NCI-H82 (cell line): ENCODE measurements around the gene GAD1.

Experiments used
- DNase-seq: peaks from one replicate; lab custom pipeline; 2025; lab: John Stamatoyannopoulos, UW

Gene GAD1

DNA sequence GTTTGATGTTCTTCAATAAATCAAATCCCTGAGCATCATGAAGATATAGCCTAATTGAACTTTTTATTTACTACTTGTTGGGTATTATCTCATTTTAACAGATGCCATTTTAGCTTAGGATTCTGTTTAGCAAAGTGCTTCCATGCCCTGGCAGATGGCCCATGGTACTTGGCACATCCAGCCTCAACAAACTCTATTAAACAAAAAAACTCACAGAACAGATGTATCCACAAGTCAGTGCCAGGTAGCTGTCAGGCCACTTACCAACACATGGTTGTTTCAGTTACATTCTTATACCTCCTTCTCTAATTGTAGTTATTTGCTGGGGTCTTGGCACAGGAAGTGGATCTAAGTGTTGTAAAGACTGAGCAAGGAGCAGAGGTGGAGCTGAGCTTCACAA is 29.6 kb downstream of the GAD1 start:
- no peak for DNase-seq

DNA sequence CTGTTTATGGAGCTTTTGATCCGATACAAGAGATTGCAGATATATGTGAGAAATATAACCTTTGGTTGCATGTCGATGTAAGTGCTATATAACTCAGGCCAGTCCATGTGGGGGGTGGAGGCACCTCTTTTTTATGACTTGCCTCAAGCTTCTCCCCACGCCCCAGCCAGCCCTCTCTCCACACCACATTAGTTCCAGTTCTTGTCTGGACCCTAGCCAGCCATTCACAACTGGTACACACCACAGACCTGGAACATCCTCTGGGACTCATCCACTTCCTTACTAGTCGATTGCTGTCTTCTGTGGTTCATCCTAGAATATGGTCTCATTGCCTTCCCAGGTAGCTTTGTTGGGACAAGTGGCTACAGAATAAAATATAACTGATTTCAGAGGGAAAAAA is 31.0 kb downstream of the GAD1 start:
- no peak for DNase-seq

DNA sequence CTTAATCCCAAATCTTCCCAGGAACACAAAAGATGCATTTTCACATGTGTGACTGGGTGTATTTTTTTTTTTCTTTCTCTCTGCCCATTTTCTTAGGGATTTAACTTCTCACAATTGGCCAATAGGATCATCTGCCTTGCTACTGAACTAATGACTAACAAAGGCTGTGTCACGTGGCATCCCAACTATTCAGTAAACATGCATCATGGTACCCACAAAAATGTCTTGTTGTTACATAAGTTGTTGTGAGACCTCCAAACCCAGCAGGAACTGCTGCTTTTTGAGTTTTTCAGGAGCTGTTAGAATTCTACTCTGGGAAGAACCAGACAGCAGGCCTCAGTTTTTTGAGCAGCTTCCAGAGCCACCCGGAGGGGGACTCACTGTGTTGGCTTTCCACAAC is 31.9 kb downstream of the GAD1 start:
- no peak for DNase-seq

DNA sequence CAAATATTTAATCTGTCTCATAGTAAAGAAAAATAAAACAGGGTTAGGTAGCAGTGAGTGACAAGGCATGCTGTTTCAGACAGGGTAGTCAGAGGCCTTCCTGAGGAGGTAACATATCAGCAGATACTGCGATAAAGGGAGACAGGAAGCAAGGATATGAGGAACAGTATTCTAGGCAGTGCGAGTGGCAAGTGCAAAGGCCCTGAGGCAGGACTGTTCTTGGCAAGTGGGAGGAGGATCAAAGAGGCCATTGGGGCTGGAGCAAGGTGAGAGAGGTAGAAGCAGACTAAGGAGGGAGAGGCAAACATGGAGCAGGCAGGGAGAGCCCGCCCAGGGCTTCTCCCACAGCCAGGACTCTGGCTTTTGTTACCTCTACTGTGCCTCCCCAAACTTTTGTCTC is 33.6 kb downstream of the GAD1 start:
- DNase-seq: no peak

DNA sequence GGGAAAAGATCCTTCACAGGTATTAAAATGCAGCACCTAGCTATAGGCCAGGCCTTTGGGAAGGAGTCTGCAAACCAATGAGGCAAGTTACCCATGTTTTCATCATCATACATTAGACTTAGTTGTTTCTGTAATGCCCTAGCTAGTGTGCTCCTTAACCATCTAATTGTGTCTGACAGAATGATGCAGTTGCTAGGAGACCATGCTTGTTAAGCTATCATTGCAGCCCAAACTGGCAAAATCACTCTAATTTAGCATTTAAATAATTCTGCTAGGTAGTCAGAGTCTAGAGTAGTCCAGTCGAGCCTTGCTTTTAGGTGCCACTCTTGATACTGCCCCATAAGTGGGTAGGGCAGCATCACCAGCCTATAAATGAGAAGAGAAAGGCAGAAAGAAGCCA is 34.9 kb downstream of the GAD1 start:
- no peak for DNase-seq

DNA sequence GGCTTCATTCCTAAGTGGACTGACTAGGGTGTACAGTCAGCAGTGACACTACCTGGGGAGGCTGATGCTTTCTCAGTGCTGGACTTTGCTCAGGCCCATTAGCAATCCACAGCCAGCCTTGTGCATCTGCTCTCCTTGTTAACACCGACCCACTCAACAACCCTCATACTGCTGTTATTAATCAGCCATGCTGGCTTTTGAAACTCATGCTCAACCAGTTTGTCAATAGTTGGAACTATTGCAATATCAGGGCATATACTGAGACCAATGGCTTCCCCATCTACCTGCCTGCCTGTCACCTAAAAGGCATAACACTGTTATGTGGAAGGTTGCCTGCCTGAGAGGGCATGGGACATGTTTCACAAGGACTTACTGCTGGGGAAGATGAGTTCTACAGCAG is 39.4 kb downstream of the GAD1 start:
- DNase-seq: no peak

DNA sequence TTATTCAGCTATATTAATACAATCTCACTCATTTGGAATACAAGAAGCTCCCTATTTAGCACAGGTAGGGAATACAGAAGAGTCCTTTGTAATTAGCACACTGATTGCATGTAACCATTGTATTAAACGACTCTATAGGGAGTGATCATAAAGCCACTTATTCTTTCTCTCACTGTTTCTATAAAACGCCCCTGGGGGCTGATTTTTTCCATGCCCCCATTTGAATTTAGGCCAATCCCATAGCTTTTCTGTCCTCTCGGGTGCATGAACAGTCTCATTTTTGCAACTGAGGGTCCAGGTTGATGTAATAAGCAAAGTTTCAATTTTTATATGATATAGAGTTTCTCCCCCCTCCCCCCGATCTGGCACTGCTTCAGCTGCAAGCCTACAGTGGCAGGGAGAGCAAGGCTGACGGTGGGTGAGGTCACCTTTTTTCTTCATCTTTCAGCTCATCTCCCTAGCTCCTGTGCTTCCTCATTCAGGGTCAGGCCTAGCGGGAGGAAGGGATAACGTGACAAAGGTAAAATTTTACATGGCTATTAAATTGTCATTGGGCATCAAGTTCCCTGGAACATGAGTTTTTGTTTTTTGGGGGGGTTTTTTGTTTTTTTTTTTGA is 45.7 kb downstream of the GAD1 start:
- no peak for DNase-seq

DNA sequence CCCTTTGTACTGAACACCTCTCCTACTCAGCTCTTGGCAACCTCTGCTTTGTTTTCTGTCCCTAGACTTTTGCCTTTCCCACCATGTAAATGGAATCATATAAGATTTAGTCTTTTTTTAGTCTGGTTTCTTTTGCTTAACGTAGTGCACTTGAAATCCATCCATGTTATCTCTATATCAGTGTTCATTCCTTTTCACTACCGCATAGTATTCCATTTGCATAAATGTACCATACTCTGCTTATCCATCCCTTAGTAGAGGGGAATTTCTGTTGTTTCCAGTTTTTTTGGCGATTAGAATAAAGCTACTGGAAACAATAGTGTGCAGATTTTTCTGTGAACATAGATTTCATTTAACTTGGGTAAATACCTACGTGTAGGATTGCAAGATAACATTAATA is 46.4 kb downstream of the GAD1 start:
- DNase-seq: no peak

DNA sequence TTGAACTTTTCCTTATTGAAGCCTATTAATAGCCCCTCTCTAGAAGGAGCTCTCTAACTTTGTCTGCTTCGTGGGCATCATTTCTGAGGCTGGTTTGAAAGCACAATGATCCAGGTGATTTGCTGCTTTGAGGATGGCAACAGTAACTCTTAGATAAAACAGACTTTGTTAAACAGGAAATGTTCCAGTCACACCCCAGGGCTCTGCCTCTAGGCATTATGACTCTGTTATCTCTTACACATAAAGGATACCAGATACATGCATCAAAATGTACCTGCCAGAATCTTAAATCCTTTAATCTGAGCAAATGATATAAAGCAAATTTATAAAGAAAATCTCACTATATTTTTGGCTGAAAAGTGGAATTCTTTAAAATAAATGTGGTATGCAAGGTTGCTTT is 52.3 kb downstream of the GAD1 start:
- no peak for DNase-seq

DNA sequence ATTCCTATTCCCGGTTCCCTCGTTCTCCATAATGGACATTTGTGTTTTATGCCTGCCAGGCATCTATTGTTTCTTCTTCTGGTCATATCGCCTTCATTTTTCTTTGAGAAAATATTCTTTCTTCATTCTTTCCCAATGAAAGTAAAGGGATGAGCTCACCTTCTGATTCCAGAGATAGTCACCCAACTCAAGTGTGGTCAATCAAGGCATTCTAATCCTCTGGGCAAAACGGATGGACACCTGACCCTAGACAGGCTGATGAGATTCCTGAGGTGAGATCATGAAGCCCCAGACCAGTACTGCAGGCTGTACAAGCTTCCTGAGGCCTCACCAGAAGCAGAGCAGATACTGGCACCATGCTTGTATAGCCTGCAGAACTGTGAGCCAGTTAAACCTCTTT is 52.8 kb downstream of the GAD1 start:
- no peak for DNase-seq

DNA sequence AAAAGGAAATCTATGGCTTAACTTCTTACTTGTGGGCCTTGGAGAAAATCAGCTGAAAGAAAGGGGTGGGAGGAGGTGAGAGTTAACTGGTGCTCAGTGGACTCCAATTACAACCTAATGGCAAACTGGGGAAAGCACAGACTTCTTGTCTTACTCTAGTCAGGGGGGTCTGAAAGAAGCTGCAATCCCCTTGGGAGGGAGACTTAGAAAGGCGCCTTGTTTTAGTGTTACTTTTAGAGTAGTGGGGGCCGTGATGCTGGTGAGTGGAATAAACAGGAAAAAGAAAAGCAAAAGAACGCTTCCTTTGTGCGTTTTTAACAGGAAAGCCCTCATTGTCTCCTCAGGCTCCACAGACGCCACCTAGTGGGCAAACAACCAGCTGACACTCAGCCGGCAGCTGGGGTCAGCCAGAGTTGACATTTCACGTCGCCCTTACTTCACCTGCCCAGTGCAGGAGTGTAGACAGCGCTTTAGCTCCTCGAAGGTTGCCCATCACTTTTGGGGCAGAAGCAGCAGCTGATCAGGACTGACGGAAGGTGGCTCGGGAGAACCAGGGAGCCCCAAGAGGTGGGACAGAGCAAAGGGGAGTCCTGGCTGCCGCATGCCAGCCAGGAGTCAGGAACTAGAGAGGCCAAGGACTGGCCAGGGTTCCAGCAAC is 56.5 kb downstream of the GAD1 start:
- DNase-seq: peak; percentile 86

DNA sequence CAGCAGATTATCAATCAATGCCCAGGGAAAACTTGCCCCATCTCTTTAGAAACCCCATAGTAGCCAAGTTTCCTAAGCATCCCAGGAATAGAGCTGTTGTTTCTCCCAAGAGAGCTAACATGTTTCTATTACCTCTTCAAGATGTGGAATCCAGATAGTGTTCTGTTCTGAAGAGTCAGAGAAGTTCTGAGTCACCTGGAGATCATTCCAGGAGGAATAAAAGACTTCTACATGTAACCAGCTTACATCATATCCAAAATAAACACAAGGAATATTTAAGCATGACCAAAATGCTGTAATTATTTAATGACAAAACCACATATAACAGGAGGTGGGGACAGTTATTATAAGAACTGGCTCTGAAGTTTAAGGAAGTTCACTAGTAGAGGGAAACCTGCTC is 61.4 kb downstream of the GAD1 start:
- DNase-seq: no peak

DNA sequence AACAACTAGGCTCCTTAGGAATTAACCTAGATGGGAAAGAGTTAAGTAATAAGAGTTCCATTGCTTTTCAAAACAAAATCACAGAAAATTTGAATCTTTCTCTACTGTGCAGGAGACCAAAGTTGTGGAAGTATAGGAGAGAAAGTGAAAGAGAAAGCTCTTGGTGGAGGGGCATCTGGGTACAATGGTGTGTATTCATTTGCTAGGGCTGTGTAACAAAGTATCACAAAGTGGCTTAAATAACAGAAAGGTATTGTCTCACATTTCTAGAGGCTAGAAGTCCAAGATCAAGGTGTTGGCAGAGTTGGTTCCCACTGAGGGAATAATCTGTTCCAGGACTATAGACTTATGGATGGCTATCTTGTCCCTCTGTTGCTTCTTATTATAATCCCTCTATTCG is 61.8 kb downstream of the GAD1 start:
- DNase-seq: no peak

DNA sequence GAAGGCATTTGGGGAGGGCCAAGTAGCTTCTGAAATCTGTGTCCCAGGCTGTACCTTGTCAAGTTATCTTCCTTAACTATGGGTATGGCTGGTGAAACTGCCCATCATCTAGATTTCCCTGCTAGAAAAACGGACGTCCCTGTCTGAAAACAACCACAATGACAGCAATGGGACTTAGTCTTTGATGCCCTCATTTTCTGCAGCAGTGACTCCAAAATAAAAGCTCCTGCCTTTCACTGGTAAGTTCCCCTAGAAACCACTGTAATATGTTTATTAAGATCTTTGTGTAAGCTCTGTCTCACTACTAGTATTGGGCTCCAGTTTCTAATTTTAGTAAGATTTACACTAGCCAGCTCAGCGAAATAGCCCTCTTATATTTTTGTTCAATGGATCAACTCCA is 65.2 kb downstream of the GAD1 start:
- no peak for DNase-seq

DNA sequence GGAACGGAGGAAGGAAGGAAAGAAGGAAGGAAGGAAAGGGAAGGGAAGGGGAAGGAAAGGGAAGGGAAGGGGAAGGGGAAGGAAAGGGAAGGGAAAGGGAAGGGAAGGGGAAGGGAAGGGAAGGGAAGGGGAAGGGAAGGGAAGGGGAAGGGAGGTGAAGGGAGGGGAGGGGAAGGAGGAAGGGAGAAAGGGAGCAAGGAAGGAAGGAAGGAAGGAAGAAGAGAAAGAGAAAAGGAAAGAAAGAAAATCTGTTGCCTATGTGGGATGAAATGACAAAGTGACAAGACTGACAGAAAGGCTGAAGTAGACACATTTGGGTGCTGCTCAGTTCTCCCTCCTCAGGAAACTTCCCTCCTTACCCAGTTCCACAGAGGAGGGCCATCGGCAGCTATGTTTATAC is 66.1 kb downstream of the GAD1 start:
- DNase-seq: no peak

DNA sequence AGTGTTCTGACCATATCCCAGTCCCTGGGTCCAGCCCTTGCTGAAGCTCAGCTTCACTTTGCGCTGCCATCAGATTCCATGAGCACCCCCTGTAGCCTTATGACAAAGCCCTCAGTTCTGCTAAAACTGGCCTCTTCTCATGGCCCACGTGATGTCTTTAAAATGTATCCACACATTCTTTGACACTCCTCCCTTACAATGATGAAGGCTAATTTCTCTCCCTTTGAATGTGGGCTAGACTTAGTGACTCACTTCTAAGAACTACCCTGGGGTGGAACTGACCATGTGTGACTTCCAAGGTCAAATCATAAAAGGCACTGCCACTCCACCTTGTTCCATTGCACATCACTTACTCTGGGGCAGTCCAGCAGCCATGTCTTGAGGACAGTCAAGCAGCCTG is 67.0 kb downstream of the GAD1 start:
- DNase-seq: no peak

DNA sequence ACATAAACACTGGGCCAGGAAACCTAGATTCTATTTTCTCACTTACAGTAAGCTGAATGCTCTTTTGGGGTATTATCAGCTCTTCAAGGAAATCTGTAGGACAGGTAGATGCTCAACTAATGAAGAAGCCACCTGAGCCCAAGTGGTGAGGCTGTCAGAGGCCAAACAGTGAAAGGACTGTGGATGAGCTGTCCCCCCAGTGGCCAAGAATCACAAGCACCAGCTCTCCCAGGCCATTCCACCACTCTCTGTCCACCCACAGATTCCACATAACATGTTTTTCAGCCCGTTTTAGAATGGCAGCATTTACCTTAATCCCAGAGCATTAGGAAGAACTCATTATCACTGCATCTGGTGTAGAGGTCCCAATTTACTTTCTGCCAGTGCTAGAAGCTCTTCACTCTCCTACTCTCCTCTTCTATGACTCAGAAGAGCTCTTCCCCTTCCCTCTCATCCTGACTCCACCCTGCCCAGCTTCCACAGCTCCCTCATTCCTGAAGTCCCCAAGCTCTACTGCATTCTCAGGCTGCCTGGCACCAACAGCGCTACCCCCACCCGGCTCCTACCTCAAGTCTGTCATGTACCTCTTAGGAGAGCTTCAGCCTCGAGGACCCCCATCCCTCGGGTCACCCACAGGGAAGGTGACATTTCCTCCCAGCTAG is 68.6 kb downstream of the GAD1 start:
- no peak for DNase-seq

DNA sequence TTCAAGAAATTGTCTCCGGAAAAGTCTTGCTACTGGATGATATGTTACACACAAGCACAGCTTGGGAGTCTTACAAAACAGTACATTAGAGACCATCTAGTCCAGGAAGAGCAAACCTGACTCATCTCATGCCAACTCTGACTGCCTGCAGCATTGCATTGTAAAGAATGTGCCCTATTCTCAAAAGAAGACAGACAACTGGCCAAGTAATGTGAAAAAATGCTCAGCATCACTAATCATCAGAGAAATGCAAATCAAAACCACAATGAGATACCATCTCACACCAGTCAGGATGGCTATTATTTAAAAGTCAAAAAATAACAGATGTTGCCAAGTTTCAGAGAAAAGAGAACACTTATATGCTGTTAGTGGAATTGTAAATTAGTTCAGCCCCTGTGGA is 69.7 kb downstream of the GAD1 start:
- no peak for DNase-seq

DNA sequence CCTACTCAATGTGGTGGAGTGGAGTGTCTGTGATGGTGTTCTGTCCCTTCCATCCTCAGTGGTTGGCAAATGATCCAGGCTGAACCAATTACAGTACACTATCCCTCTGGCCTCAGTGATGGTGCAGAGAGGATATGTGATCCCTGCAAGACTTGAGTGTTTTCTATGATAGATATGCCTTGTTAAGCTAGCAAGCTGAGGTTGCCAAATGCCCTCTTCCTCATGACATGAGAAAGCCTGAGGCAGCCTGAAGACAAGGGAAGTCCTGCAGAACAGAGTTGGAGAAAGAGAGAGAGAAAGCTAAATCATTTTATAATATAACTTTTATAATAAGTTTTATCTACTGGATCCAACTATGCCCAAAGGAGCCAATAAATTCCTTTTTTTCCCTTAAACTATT is 70.8 kb downstream of the GAD1 start:
- DNase-seq: no peak

DNA sequence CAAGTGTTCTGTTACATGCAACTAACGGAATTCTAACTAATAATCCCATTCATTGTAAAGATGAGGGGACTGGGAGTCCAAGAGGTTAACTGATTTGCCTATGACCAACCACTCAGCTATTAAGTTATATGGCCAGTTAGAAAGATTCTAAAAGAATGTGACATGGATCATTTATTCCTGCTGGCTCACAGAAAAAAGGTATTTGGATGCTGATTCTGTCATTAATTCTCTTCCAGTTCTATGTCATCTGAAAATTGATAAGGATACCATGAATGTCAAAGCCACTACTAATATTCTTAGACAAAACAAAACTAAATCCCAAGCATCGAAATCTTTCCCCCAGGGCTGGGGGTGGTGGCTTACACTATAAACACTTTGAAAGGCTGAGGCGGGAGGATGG is 71.2 kb downstream of the GAD1 start:
- DNase-seq: no peak

DNA sequence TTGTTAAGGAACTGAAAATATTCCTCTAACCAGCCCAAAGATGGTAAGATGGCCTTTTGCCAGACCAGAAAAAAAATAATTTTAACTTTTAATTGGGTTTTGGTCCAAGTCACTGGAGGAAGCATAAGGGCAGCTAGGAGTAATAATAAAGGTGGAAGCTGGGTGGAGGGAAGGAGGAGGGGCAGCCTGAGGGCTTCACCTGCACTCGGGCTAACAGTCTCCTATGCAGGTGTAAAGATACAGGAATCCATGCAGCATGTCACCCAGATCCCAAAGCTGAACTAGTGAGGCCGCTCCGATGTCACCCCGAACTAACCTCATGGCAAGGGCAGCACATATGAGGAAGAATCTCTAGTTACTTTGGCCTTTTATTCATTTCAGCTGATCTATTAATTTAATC is 75.2 kb downstream of the GAD1 start:
- no peak for DNase-seq

DNA sequence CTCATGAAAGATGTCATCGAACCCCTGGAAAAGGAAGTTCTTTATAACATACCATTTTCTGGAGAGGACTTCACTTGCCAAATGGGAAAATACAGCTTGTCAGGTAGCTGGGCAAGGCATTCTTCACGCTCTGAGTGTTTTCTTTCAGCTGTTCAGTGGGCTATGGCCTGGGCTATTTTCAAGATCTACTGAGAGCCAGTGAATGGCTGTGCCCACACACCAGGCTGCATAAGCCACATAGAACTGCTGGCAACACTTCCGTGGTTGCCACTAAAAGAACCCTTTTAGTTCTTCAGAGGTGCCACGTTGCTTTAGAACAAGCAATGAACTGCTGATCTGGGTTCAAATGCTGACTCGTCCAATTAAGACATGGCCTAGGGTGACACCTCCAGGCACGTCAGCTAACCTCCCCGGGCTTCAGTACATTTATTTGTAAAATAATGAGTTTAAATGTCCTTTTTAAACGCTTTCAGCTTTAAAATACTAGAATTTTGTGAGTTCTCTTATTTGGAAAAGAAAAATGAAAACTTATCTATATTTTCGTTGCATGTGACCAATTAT is 75.8 kb downstream of the GAD1 start:
- no peak for DNase-seq

DNA sequence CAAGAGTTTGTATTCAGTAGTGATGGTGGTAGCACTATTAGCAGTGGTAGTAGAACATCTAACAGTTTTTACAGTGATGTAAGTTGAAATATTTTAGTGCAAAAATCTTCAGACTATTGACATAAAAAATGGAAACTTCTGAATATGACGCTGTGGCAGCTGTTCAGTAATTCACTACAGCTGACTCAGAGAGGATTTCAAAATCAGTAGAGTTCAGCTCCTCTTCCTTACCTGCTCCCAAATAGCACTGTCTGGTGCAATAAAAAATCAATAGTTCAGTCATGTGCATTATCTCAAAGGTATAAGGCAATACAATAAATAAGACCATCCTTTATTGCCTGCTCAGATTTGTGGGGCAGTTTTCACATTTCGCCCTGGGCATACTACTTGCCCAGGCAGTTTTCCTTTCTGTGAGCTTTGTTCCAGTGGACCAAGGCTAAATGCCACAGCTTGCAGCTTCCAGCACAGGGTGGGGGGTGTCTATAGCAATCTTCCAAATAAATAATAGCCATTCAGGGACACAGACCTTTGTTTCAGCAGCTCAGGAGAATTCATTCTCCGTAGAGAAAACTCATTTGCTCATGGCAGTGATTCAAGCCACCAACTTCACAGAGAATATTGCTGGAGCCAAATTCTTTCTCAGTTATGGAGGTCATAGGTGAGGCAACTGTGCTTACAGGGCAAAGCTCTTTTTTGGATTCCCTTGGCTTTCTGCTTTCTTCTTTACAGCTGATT is 78.5 kb downstream of the GAD1 start:
- DNase-seq: no peak
